Astrocyte of the hippocampus (primary cell): Measurements from ENCODE around the gene PIEZO1.
"Not testable (repeated sequence)": the region's sequence is repeated elsewhere in the genome, so short reads cannot be mapped to it uniquely, and the experiment has no call there.

Source experiments
- DNase-seq: peaks from one replicate; pipeline ENCODE4 v3.0.0; 2011; ENCODE audit warnings: low read depth, low spot score

Gene PIEZO1

DNA sequence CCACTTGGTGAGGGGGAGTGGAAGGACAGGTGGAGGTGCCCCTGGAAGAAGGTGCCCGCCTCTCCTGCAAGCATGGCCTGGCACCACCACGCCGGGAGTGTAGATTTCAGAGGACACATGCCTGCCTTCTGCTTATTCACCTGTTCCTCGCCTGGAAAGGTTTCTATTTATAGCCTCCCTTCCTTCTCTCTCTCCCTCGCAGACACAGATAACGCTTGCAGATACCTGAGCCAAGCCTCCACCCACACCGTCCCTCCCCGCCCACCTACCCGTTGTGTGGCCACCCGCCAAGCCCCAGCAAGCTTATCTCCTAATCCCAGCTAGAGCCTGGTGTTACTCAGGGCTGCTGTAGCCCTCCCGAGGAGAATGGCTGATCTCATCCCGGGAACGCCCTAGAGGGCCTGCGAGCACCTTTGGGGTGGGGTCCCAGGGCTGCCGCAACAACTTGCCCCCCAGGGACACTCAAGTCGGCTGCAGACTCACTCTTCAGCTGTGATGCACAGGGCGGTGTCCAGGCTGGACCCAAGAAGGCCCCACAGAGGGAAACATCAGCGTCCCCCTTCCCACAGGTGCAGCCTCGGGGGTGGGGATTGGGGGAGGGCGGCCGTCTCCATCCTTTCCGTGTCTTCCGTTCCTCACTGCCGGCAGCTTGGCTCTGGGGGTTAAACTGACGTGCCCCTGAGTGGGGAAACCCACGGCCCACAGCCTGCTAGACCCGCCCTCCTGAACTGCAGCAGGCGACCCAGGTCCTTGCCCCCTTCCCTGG, 96.8 kb downstream of the PIEZO1 start:
- DNase-seq = no peak

DNA sequence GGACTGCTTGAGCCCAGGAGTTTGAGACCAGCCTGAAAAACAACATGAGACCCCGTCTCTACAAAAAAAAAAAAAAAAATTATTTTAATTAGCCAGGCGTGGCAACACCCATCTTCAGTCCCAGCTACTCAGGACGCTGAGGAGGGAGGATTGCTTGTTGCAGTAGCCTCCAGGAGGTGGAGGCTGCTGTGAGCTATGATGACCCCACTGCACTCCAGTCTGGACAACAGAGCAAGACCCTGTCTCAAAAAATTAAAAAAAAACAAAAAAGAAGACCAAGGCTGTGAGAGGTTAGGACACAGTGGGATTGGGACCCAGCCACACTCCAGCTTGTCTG, 97.4 kb downstream of the PIEZO1 start:
- no peak for DNase-seq

DNA sequence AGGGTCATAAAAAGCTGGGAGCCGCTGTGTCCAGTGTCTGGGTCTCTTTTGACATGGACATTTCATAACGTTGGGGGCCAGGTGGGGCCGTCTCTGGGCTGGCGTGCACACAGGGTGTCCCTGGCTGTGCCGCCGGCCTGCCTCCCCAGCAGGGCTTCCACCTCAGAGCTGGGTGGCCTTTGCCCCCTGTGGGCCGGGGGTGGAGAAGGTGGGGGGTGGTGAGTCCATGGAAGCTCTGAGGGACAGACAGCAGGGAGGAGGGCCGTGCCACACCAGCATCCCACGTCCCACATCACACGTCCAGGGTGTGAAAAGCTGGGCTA, 97.8 kb downstream of the PIEZO1 start:
- DNase-seq = no peak

DNA sequence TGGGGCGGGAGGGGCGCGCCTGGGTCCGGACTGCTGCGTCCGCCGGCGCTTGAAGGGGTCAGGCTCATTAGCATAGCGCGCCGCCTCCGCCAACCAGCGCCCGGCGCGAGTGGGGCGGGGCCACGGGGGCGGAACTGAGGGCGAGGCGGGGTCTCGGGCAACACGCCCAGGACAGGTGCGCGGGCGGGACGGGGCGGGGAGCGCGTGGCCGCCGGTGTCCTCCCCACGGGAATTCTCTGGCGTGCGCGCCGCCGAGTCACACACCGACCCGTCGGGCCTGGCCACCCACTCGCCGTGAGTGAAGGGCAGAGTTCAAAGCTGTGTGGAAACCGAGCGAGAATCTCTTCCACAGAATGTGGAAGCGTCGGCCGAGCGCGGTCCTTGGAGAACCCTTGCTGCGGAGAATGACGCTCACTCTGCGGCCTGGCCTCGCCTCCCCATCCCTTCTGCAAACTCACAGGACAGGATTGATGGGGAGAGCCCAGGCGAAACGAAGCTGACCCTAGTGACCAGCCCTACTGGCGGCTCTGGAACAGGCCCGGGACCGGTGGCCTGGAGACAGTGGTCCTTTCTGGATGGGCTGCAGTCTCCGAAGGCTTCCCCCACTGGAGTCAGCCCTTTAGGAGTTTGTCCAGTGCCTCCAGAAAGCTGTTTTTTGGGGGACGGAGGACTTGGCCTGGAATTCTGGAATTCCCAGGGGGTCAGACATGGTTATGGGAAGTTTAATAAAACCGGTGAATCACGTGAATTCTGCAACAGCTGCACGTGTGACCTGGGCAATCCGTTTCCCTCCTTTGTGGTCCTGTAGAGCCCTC, 98.4 kb downstream of the PIEZO1 start, which contains the start of gene SNAI3:
TSS of gene SNAI3 (minus strand) at position 69 of the 815 bp plus-strand sequence. CDS start 101 bp downstream, outside the sequence.
- peak; percentile 79 for DNase-seq

DNA sequence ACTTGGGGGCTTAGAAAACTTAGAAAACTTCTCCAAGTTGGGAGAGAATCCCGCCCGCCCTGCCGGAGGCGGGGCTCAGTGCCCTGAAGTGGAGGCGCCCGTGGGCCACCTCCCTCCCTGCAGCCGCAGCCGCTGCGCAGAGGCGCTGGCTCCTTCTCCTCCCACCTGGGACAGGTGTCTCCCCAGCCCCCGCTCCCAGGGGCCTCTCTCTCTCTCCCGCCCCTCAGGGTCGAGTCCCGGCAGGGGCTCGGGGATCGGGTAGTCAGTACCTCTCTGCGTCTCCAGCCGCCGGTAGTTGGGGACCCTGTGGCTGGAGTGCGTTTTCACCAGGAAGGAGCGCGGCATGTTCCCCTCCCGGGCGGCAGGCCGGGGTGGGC, 99.0 kb downstream of the PIEZO1 start:
- DNase-seq = peak; percentile 30

DNA sequence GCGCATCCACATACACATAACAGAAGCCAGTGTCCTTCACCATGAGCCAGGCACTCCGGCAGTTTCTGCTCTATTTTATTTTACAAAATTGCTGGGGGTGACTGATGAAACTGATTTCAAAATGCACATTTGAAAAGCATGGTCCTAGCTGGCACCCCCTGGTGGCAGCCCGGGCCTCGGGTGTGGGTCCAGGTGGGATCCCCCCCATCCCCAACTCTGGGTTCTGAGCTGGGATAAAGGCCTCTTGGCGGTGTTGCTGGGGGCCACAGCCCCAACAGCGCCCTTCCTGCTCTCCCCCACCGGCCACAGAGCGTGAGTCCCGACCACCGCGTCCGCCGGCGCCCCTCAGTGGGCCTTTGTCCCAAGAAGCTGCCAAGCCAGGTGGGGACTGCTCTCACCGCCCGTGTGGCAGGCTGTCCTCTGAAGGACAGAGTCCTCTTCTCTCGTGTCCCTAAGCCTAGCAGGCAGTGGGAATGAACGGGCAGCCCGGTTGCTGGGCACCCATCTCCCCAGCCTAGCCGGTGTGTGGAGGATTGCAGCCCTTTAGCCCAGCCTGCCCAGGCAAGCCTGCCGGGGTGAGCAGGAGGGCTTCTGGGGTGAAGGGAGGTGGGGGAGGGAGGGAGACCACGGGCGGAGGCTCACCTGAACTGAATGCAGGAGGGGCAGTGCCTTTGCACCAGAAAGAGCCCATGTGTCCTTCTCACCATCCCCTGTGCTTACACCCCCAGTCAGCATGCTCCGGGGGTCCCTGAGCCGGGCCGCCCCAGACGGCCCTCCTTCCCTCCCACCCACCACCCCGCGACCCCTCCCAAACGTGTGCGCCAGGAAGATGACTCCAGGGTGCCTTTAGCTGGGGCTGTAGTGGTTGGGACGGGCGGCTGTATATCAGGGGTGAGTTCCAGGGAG, 99.6 kb downstream of the PIEZO1 start:
- DNase-seq = peak; percentile 62

DNA sequence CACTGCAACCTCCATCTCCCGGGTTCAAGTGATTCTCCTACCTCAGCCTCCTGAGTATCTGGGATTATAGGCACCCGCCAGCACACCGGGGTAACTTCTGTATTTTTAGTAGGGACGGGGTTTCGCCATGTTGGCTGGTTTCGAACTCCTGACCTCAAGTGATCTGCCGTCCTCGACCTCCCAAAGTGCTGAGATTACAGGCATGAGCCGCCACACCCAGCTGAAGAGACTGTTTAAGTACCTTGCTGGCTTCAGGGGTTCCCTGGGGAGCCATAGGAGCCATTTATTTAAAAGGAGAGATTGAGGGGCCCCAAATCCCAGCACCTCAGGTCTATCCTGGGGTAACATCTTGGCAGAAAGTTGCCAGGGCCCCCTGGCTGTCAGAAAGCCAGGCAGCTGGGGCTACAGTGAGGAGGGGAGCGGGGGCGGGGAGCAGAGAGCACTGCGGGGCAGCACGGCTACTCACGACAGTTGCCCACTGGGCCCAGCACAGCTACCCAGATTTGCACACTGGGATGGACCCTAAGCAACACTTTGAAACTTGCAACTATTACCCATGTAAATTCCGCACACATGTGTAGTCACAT, 100.4 kb downstream of the PIEZO1 start:
- no peak for DNase-seq

DNA sequence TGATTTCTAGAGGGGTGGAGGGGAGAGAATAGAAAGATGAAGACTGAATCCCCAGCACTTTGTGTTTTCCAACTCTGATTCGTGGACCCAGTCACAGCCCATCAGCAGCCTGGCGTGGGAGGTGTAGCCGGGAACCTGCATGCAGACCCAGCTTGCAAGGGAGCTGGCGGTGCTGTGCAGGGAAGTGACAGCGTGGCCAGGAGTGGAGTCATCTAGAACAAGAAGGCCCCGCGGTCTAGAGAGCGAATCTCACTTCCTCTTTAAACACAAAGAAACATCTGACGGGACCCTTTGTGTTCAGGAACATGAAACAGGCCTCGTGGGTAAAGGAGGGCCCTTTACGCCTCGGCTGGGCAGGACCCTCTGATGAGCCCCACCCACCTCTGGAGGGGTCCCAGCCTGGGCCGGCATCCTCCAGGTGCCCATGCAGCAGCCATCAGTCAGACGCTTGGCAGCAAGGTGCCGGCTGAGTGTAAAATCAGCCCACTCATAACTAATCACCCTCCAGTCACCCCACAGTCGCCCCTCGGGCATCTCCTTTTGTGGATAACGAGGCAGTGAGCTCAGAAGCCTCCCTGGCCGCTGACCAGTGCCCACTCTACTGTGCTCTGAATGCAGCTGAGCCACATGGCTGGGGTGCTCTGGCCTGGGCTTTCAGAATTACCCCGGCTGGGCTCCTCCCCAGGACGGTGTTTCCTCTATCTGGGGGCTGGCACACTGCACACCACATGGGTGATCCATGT, 103.1 kb downstream of the PIEZO1 start:
- peak; percentile 23 for DNase-seq

DNA sequence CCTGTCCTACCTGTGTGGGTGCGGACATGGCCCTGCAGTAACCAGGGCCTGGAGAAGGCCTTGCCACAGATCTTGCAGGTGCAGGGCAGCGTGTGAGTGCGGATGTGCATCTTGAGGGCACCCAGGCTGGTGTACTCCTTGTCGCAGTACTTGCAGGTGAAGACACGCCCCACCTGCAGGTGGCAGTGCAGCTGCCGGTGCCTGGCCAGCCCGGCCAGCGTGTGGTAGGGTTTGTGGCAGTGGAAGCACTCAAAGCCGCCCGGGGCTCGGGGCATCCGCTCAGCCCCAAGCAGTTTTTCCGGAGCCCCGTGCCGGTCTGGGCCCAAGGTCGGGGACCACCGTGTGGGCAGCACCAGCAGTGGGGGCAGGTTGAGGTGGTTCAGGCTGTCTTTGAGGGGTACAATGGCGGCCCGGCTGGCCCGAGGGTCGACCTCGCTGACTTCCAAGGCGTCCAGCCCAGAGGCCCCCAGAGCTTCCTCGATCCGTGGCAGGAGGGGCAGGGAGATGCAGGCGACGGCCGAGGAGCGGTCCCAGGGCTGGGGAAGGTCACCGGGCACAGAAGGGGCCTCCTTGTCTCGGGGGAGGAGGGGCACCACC, 103.8 kb downstream of the PIEZO1 start:
- DNase-seq = peak; percentile 13

DNA sequence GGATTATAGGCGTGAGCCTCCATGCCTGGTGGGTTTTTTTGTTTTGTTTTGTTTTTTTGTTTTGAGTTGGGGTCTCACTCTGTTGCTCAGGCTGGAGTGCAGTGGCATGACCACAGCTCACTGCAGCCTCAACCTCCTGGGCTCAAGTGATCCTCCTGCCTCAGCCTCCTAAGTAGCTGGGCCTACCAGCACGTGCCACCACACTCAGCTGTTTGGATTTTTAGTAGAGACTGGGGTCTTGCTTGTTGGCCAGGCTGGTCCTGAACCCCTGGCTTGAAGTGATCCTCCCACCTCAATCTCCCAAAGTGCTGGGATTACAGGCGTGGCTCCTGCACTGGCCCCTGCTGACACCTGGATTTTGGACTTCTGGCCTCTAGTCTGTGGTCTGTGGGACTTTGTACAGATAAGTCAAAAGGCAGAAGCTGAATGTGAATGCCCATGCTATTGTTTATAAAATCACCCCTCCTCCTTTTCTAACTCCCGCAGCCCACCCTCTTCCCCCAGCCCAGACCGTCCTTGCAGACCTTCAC, 104.4 kb downstream of the PIEZO1 start:
- DNase-seq = no peak

DNA sequence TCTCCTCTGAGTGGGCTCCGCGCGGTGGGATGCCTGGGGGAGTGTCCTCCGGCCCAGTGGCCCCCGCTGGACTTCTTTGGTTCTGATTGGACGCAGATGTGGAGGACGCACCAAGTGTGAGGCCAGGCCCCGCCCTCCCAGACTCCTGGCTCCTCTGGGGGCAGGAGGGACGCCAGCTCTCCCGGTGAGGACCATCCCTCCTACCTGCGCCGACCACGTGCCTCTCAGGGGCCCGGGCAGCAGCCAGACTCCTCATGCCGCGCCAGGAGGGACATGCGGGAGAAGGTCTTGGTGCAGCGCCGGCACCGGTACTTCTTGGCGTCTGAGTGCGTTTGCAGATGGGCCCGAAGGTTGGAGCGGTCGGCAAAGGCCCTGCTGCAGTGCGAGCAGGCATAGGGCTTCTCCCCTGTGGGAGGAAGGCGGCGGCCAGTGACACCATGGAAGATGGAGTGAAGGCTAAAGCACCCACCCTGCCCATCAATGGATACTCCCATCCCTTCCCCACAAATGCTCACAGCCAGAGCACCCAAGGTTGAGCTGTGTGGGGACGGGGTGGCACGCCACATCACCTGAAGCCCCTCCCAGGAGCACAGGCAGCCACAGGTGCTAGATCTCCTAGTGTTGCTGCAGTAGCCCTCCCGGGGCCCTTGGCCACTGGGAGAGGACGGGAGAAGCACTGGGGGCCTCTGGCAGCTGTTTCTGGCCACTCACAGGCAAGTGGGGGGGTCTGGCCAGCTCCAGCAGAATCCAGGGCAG, 106.6 kb downstream of the PIEZO1 start:
- DNase-seq = no peak

DNA sequence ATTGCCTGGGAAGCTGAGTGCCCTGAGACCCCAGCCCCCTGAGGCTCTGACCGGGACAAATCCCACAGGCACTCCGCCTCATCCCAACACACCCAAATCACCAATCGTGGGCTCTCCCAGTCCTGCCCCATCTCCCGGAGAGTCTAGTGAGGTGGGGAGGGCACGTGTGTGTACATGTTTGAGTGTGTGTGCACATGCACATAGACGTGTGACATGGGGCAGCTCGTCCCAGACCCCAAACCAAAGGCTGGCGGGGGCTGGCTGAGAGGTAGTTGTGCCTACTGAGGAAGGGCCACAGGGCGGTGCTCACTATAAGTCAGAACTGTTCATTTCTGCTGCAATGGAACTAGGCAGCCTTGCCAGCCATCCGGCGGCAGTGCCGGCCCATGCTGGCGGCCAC, 107.3 kb downstream of the PIEZO1 start:
- DNase-seq = no peak

DNA sequence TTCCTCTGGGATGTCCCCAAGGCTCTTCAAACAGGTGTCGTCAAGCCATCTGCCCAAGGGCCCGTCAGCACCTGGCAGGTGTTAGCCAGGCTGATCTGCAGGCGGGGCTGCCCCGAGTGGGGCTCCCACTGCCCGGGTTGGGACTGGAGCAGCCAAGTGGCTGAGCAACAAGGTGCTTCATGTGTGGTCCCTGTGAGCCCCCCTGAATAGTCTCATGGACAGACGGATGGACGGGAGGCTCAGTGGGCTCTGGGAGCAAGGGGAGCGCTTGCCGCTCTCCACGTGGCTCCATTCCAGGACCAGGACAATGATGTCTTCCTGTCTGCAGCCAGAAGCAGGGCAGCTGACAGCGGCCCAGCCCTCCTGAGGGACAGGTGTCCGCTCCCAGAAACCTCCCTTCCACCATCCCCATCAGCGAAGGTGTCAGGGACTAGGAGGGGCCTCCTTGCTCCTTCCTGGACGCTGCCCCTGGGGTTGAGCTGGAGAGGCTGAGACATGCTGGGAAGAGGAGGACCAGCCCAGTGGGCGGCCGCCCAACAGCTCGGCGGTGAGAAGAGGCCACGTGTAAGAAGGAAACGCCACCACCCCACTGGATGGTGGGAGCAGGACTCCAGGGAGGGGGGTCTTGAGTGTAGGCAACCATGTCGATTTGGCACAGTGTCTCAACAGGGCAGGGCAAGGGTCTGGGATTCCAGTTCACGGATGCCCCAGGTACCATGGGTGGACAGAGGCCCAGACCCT, 108.3 kb downstream of the PIEZO1 start:
- DNase-seq = no peak

DNA sequence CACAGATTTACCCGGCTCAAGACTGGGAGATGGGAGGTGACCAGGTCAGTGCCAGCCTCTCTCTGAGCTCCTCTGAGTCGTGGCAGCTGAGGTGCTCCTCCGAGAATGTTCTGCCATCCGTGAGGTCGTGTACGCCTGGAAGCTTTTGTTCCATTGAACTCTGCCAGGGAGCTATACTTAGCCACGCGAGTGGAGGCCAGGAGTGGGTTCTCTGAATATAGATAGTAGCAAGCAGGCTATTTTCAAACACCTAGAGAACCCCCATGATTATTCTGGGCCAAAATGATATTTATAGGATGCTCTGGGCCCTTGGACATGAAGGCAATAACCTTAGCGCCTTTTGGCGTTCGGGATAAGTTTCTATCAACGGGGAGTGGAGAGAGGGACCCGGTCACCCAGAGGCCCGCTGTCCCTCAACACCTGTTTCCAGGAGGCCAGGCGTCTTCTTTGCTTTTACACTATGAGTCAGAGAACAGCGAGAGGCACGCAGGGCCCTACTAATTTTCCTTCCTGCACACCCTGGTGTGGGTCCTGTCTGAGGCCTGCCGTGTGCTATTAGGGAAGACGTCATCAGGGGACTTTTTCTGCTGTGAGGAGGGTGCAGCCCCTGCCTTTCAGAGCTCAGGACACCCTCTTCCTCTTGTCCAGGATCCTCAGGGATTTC, 111.2 kb downstream of the PIEZO1 start:
- DNase-seq = no peak

DNA sequence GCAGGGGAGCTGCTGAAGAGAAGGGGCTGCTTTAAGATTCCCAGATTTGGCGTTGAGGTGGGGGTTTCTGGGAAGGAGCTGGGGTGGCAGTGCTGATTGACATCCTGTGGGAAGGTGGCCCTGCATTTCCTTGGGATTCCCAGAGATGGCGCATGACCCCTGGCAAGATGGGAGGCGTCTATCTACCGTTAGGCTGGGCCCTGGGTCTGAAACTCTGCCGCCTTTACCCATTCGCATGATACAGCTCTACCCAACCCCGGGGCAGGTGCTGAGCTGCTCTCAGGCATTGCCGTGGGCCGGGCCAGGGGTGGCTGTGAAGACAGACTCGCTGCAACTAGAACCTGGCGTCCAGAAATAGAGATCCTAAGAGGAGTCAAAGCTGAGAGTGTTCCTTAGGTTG, 112.2 kb downstream of the PIEZO1 start:
- no peak for DNase-seq

DNA sequence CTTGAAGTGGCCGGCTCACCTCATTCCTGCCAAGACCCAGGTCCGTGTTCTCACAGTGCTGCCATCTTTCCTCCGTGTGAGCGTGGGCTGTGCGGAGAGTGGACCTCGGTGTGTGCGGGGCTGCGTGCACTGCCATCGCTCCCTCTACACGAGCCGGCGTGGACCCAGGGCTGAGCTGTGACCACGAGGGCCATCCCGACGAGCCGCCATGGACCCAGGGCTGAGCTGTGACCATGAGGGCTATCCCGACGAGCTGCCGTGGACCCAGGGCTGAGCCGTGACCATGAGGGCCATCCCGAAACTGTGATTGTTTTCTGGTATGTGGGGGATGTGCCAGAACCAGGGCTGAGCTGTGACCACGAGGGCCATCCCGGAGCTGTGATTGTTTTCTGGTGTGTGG, 113.2 kb downstream of the PIEZO1 start:
- DNase-seq = no peak

DNA sequence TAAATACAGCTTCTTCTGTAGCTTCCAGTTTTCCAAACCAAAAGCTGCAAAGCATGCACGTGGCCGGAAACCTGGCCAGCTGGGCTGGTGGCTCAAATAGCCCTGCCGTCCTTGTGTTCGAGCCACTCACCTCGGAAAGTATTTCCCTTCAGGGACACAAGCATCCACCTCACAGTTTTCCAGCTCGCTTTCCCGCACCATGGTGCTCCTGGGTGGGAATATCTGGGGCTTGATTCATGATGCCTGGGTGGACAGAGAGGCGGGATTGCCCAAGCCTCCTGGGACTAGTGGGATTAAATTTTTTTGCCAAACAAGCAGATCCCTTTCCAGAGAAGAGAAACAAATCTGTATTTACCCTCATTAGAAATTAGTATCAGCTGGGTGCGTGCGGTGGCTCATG, 115.0 kb downstream of the PIEZO1 start:
- no peak for DNase-seq

DNA sequence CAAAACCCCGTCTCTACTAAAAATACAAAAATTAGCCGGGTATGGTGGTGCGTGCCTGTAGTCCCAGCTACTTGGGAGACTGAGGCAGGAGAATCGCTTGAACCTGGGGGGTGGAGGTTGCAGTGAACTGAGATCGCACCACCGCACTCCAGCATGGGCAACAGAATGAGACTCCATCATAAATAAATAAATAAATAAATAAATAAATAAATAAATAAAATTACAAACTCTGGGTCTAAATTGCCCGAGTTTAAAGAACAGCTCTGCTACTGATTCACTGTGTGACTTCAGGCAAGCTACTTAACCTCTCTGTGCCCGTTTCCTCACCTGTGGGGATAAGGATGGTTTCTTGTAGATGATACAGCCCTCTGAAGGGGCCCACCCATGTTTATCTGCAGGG, 115.5 kb downstream of the PIEZO1 start:
- not testable (repeated sequence) for DNase-seq
